ENCODE results near the gene ZC3H10. TPM values are rescaled to one million over a fixed set of nuclear protein-coding genes. Genes with fewer than 3 reads are reported as not detected.

Gene ZC3H10
- total RNA-seq, 4 donors from 2014 or later = 1.3 to 9.8 (median 4.2) TPM

GRCh38 chr12:56104815-56105608, 13.1 kb upstream of the ZC3H10 start:
- Histone ChIP-seq H3K4me1 (peaks cover 0 to 7% of the 10 kb centered on the region in 2 donors), H3K27me3 (no peaks in the 10 kb centered on the region), H3K4me3 (peak overlapping the region; percentile 86 to 89), H3K27ac (peak overlapping the region; percentile 82 to 88), H3K36me3 (no peaks in the 10 kb centered on the region), H3K9me3 (no peaks in the 10 kb centered on the region)
- no peak for DNase-seq
- TF ChIP-seq CTCF (IDR thresholded peaks at IDR 0.05) (no peak), POLR2A (IDR thresholded peaks at IDR 0.05) (no peak)
- intact Hi-C loops (cut with DNase I; ENCODE audit: low total_unique reads) = no loop called here

- H3K27me3 ChIP-seq = no peaks in the 10 kb centered on the region
- intact Hi-C loops (cut with DNase I; ENCODE audit: low total_unique reads) = no loop called here
- H3K4me3 ChIP-seq = peak overlapping the region; percentile 86 to 89
- no peaks in the 10 kb centered on the region for H3K9me3 ChIP-seq
- H3K36me3 ChIP-seq = no peaks in the 10 kb centered on the region
- H3K4me1 ChIP-seq = peaks cover 0 to 7% of the 10 kb centered on the region in 2 donors
- peak overlapping the region; percentile 82 to 88 for H3K27ac ChIP-seq
- TF ChIP-seq CTCF (IDR thresholded peaks at IDR 0.05) (no peak), POLR2A (IDR thresholded peaks at IDR 0.05) (no peak)
- no peak for DNase-seq
Observed at GRCh38 chr12:56105609-56105902, 12.5 kb upstream of the ZC3H10 start.

- H3K27me3 ChIP-seq = no peaks in the 10 kb centered on the region
- no peaks in the 10 kb centered on the region for H3K36me3 ChIP-seq
- intact Hi-C loops (cut with DNase I; ENCODE audit: low total_unique reads) = no loop called here
Observed at GRCh38 chr12:56107242-56107641, 10.8 kb upstream of the ZC3H10 start.

GRCh38 chr12:56110571-56110970, 7.5 kb upstream of the ZC3H10 start:
- intact Hi-C loops (cut with DNase I; ENCODE audit: low total_unique reads) = no loop called here
- Histone ChIP-seq H3K36me3 (no peaks in the 10 kb centered on the region), H3K4me1 (no peaks in the 10 kb centered on the region), H3K4me3 (no peak overlapping the region), H3K27me3 (no peaks in the 10 kb centered on the region), H3K9me3 (no peaks in the 10 kb centered on the region), H3K27ac (no peak overlapping the region)
- no peak for TF ChIP-seq CTCF (IDR thresholded peaks at IDR 0.05)
- no peak for TF ChIP-seq POLR2A (IDR thresholded peaks at IDR 0.05)
- no peak for DNase-seq

More at GRCh38 chr12:56107242-56107641, 10.8 kb upstream of the ZC3H10 start:
- no peak overlapping the region for H3K27ac ChIP-seq
- H3K4me1 ChIP-seq = peaks cover 0 to 7% of the 10 kb centered on the region in 2 donors
- no peak for DNase-seq
- H3K9me3 ChIP-seq = no peaks in the 10 kb centered on the region
- TF ChIP-seq POLR2A (IDR thresholded peaks at IDR 0.05) (no peak), CTCF (IDR thresholded peaks at IDR 0.05) (no peak)
- H3K4me3 ChIP-seq = no peak overlapping the region

GRCh38 chr12:56114084-56114483, 4.0 kb upstream of the ZC3H10 start:
- no peak overlapping the region for H3K4me3 ChIP-seq
- no peak overlapping the region for H3K27ac ChIP-seq
- H3K4me1 ChIP-seq = peaks cover 3 to 6% of the 10 kb centered on the region in 2 donors

More at GRCh38 chr12:56114084-56114483, 4.0 kb upstream of the ZC3H10 start:
- DNase-seq = no peak
- Histone ChIP-seq H3K9me3 (no peaks in the 10 kb centered on the region), H3K27me3 (no peaks in the 10 kb centered on the region), H3K36me3 (no peaks in the 10 kb centered on the region)
- intact Hi-C loops (cut with DNase I; ENCODE audit: low total_unique reads) = no loop called here
- no peak for TF ChIP-seq CTCF (IDR thresholded peaks at IDR 0.05)
- no peak for TF ChIP-seq POLR2A (IDR thresholded peaks at IDR 0.05)

Measured in uterus (tissue), 4 donors.